GM12878 (cell line): Measurements from ENCODE around the gene AGBL1.

ENCODE experiments used
- CBX3 ChIP-seq: fragments of 200-600 bp; sonication (generic); IDR thresholded peaks from 2 replicates; pipeline ENCODE4 v1.6.1; 2016; ENCODE audit warnings: low read depth, borderline replicate concordance
- CHD2 ChIP-seq: IDR thresholded peaks from 2 replicates; pipeline ENCODE4 v1.6.1; 2011; ENCODE audit warnings: low read depth, low read length, improper control_type of control experiment, borderline replicate concordance
- MTA3 ChIP-seq: IDR thresholded peaks from 2 replicates; pipeline ENCODE4 v1.6.1; 2012; ENCODE audit warnings: low read length, inconsistent platforms, borderline replicate concordance
- TF ChIP-seq, protein P1 (sequence below): fragments of 450-650 bp; IDR thresholded peaks from 2 replicates; pipeline ENCODE4 v1.6.1; 2017; ENCODE audit warnings: mild to moderate bottlenecking, moderate library complexity
- TF ChIP-seq, protein P2 (sequence below), 3 experiments: IDR thresholded peaks in 2 of 3; conservative IDR thresholded peaks in 1 of 3; 2 replicates each; pipeline ENCODE4 v1.5.1; 2011; ENCODE audit warnings: low read depth in 3 of 3, low read length in 3 of 3, mild to moderate bottlenecking in 3 of 3, control low read depth in 2 of 3, moderate library complexity in 2 of 3, inconsistent platforms in 1 of 3, mixed read lengths in 1 of 3; ENCODE audit not compliant: control insufficient read depth in 2 of 3, insufficient read depth in 1 of 3; ENCODE audit errors: extremely low read depth in 1 of 3

DNA sequence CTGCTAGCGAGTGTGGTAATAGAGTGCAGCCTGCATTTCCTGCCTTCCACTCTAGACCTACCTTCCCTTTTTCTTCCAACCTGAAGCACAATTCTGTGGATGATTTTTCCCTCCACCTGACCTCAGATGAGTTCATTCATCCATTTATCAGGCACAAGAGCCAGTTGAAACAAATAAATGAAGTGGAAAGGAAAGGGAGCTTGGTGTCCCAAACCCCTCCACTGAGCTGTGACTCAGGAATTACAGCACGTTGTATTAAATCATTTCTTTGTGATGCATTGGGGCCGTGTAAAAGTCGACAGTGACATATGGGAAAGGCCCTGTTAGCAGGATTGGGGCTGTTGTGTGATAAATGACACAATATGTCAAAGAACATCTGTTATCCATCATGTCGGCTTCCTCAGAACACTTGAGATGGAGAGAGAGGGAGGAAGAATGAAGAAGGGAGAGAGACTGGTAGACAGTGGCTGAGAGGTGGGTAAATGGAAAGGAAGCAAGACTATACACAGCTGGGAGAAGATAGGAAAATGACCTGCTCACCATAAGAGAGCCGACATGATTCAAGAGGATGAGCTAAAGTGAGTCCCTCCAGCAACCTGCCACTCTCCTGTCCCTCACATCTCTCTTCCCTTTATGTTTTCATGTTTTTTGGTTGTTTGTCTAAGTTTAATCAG lies 366.0 kb downstream of the AGBL1 start:
- TF ChIP-seq CHD2 (no peak), CBX3 (no peak), MTA3 (no peak)
- TF ChIP-seq, protein P1, sequence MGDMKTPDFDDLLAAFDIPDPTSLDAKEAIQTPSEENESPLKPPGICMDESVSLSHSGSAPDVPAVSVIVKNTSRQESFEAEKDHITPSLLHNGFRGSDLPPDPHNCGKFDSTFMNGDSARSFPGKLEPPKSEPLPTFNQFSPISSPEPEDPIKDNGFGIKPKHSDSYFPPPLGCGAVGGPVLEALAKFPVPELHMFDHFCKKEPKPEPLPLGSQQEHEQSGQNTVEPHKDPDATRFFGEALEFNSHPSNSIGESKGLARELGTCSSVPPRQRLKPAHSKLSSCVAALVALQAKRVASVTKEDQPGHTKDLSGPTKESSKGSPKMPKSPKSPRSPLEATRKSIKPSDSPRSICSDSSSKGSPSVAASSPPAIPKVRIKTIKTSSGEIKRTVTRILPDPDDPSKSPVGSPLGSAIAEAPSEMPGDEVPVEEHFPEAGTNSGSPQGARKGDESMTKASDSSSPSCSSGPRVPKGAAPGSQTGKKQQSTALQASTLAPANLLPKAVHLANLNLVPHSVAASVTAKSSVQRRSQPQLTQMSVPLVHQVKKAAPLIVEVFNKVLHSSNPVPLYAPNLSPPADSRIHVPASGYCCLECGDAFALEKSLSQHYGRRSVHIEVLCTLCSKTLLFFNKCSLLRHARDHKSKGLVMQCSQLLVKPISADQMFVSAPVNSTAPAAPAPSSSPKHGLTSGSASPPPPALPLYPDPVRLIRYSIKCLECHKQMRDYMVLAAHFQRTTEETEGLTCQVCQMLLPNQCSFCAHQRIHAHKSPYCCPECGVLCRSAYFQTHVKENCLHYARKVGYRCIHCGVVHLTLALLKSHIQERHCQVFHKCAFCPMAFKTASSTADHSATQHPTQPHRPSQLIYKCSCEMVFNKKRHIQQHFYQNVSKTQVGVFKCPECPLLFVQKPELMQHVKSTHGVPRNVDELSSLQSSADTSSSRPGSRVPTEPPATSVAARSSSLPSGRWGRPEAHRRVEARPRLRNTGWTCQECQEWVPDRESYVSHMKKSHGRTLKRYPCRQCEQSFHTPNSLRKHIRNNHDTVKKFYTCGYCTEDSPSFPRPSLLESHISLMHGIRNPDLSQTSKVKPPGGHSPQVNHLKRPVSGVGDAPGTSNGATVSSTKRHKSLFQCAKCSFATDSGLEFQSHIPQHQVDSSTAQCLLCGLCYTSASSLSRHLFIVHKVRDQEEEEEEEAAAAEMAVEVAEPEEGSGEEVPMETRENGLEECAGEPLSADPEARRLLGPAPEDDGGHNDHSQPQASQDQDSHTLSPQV = no peak
- TF ChIP-seq, protein P2, sequence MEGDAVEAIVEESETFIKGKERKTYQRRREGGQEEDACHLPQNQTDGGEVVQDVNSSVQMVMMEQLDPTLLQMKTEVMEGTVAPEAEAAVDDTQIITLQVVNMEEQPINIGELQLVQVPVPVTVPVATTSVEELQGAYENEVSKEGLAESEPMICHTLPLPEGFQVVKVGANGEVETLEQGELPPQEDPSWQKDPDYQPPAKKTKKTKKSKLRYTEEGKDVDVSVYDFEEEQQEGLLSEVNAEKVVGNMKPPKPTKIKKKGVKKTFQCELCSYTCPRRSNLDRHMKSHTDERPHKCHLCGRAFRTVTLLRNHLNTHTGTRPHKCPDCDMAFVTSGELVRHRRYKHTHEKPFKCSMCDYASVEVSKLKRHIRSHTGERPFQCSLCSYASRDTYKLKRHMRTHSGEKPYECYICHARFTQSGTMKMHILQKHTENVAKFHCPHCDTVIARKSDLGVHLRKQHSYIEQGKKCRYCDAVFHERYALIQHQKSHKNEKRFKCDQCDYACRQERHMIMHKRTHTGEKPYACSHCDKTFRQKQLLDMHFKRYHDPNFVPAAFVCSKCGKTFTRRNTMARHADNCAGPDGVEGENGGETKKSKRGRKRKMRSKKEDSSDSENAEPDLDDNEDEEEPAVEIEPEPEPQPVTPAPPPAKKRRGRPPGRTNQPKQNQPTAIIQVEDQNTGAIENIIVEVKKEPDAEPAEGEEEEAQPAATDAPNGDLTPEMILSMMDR (IDR thresholded peaks at IDR 0.05 in 2 of 3, conservative IDR thresholded peaks at IDR 0.05 in 1 of 3; ENCODE audit: control insufficient read depth in 2 of 3, extremely low read depth in 1 of 3, insufficient read depth in 1 of 3, low read depth in 3 of 3, low read length in 3 of 3) = no peak
